BJ (cell line): ENCODE measurements around the gene RAB10. TPM values are rescaled to one million over a fixed set of nuclear protein-coding genes. Genes with fewer than 3 reads are reported as not detected.

ENCODE experiments used
- CTCF ChIA-PET: fragments of 350-600 bp; formaldehyde crosslinking; extraction: SDS; loops from one replicate; lab custom pipeline; 2021; ENCODE audit warnings: antibody characterized with exemption, inconsistent platforms; lab: Yijun Ruan, JAX
- POLR2A ChIA-PET: fragments of 300-600 bp; sonication (Branson Sonifier 250); formaldehyde crosslinking; extraction: SDS; loops from one replicate; lab custom pipeline; 2021; ENCODE audit warnings: antibody characterized with exemption; lab: Charles Lee
- DNase-seq: peaks from one replicate; pipeline ENCODE4 v3.0.0-alpha.2; 2011; ENCODE audit warnings: low read depth
- H3K27me3 ChIP-seq: 2 replicates; pipeline ENCODE4 v1.6.0; 2011; ENCODE audit warnings: low read length; ENCODE audit not compliant: control insufficient read depth, insufficient read depth
- H3K36me3 ChIP-seq: 2 replicates; pipeline ENCODE4 v1.5.1; 2011; ENCODE audit warnings: low read length; ENCODE audit not compliant: control insufficient read depth, insufficient read depth
- H3K4me3 ChIP-seq: 2 replicates; pipeline ENCODE4 v1.5.1; 2011; ENCODE audit warnings: low read depth, mild to moderate bottlenecking, control low read depth, low read length
- CTCF ChIP-seq: IDR thresholded peaks from 2 replicates; pipeline ENCODE4 v1.5.1; 2011; ENCODE audit warnings: low read depth, mild to moderate bottlenecking, control low read depth, inconsistent platforms, low read length, moderate library complexity; ENCODE audit not compliant: insufficient read depth
- polyA plus RNA-seq: library from polyadenylated mRNA; depleted of rRNA; stranded (reverse); fragments of >200 nt; gene quantifications from 2 replicates; pipeline ENCODE4 v1.2.3, GENCODE V29; 2011

The RAB10 gene
- polyA plus RNA-seq, 1 experiment = 50.5 TPM

- Histone ChIP-seq H3K36me3 (no peaks in the 10 kb centered on the region), H3K4me3 (no peak overlapping the region), H3K27me3 (no peaks in the 10 kb centered on the region)
- ChIA-PET POLR2A (no interaction called here), CTCF (no interaction called here)
- TF ChIP-seq CTCF = no peak
- DNase-seq = no peak
Measured at GRCh38 chr2:26001743-26002351, 32.0 kb upstream of the RAB10 start.

GRCh38 chr2:26002632-26003310 lies 31.1 kb upstream of the RAB10 start:
- POLR2A ChIA-PET = no interaction called here
- no peak for TF ChIP-seq CTCF
- no peak for DNase-seq
- CTCF ChIA-PET = interaction anchor here (0.9 to 1.0 kb wide), 3 partner anchors 9 to 18 kb away, joined by 3 read pairs; no protein-coding TSS in a partner anchor
- Histone ChIP-seq H3K27me3 (no peaks in the 10 kb centered on the region), H3K36me3 (no peaks in the 10 kb centered on the region), H3K4me3 (no peak overlapping the region)

GRCh38 chr2:26008095-26008494 lies 25.8 kb upstream of the RAB10 start:
- CTCF ChIA-PET = interaction anchor here (1.6 kb wide), 1 partner anchor 16 kb away, joined by 4 read pairs; no protein-coding TSS in a partner anchor
- no peaks in the 10 kb centered on the region for H3K36me3 ChIP-seq
- DNase-seq = no peak
- POLR2A ChIA-PET = no interaction called here
- no peaks in the 10 kb centered on the region for H3K27me3 ChIP-seq
- H3K4me3 ChIP-seq = no peak overlapping the region
- no peak for TF ChIP-seq CTCF

- ChIA-PET CTCF (interaction anchor here (0.8 to 2.0 kb wide), 4 partner anchors 14 to 79 kb away, joined by 3 to 6 read pairs (median 4); no protein-coding TSS in a partner anchor), POLR2A (no interaction called here)
- no peak overlapping the region for H3K4me3 ChIP-seq
- TF ChIP-seq CTCF = no peak
- H3K27me3 ChIP-seq = no peaks in the 10 kb centered on the region
- no peaks in the 10 kb centered on the region for H3K36me3 ChIP-seq
- DNase-seq = no peak
Measured at GRCh38 chr2:26008851-26009566, 24.9 kb upstream of the RAB10 start.

- no peak for DNase-seq
- ChIA-PET CTCF (interaction anchor here (0.9 to 2.0 kb wide), 3 partner anchors 18 to 79 kb away, joined by 3 to 6 read pairs (median 4); no protein-coding TSS in a partner anchor), POLR2A (no interaction called here)
- Histone ChIP-seq H3K4me3 (no peak overlapping the region), H3K36me3 (no peaks in the 10 kb centered on the region), H3K27me3 (no peaks in the 10 kb centered on the region)
- no peak for TF ChIP-seq CTCF
Measured at GRCh38 chr2:26009567-26009963, 24.3 kb upstream of the RAB10 start.
